ENCODE results near the gene IRF1.
A peak's percentile ranks its signal among the peaks of the same experiment; 100 is the strongest.

The IRF1 gene

DNA sequence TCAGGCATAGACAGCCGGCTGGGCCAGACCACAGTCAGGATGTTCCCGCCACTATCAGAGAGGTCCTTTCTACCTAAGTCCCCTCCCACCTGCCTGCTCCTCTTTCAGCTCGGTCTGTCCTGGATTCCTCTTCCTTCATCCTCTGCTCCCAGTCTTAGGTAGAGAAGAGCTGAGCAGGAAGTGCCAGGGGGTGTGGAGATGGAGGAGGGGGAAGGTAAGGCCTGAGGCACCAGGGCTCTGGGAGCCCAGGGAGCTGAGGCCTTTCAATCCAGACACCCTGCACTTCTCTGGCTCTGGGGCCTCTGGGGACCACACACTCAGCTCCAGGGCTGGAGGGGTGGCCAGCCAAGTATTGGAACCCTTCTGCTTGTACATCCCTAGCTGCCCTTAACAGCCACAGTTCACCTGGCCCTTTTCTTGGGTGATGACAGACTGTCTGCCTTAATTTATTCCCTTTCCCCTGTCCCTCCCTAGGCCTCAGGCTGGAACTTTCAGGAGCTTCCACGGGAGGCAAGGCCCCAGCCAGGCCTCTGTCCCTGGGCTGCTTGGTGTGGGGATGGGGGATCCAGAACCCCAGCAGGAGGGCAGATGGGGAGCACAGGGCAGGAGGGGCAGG lies 15.6 kb downstream of the IRF1 start:
- no peak for DNase-seq (ENCODE audit: low read depth in 3 of 3)

DNA sequence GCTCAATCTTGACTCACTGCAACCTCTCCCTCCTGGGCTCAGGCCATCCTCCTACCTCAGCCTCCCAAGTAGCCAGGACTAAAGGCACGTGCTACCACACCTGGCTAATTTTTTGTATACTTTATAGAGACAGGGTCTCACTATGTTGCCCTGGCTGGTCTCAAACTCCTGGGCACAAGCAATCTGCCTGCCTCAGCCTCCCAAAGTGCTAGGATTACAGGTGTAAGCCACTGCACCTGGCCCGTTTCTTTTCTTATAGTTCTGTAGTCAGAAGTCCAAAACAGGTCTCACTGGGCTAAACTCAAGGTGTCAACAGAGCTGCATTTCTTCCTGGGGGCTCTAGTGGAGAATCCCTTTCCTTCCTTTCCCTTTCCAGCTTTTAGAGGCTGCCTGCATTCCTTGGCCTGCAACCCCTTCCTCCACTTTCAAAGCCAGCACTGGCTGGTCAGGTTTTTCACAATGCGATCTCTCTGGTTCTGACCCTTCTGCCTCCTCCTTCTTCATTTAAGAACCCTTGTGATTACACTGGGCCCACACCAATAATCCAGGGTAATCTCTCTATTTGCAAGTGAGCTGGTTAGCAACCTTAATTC lies 16.3 kb downstream of the IRF1 start:
- no peak for DNase-seq (ENCODE audit: low read depth in 3 of 3)

GRCh38 chr5:132473668-132474067 lies 16.9 kb downstream of the IRF1 start:
- DNase-seq (ENCODE audit: low read depth in 3 of 3) = no peak

DNA sequence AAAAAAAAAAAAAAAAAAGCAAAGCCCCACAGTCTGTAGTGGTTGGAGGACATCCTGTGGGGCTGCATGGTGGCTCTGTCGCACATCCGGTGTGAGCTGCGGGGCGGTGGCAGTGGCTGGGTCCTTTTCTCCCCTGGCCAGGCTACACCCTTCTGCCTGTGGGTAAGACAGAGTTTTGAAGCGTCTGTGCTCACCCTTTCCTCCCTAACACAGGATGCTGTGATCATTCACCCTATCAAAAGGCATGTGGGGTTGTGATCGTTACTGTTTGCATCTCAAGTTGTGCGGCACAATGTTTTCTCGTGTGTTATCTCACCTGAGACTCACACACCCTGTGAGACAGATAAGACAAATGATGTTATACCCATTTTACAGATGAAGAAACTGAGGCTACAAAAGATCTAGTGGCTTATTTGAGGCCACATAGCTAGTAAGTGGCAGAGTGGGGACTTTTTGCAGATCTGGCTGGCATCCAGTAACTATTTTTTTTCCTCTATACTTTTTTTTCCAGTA lies 17.5 kb downstream of the IRF1 start:
- DNase-seq (ENCODE audit: low read depth in 3 of 3) = peak in 1 of 3 experiments; percentile 59

- no peak for DNase-seq (ENCODE audit: low read depth in 3 of 3)
These were observed 18.1 kb downstream of the IRF1 start for GRCh38 chr5:132472431-132472830.

DNA sequence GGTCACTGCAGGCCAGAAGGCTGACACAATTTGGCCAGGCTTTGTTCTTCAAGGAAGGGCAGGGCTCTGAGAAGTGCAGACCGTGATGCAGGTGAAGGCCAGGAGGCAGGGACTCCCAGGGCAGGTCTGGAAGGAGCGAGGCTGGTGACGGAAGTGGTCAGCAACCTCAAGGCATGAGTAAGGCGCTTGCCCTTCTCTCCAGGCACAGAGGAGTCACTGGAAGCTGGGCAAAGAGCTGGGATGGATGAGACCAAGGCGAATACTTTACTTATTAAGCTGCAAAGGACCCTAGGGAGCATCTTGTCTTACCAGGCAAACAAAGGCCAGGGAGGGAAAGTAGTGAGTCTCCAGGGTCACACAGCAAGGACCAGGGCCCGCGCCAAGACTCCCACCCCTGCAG lies 18.6 kb downstream of the IRF1 start:
- no peak for DNase-seq (ENCODE audit: low read depth in 3 of 3)

DNA sequence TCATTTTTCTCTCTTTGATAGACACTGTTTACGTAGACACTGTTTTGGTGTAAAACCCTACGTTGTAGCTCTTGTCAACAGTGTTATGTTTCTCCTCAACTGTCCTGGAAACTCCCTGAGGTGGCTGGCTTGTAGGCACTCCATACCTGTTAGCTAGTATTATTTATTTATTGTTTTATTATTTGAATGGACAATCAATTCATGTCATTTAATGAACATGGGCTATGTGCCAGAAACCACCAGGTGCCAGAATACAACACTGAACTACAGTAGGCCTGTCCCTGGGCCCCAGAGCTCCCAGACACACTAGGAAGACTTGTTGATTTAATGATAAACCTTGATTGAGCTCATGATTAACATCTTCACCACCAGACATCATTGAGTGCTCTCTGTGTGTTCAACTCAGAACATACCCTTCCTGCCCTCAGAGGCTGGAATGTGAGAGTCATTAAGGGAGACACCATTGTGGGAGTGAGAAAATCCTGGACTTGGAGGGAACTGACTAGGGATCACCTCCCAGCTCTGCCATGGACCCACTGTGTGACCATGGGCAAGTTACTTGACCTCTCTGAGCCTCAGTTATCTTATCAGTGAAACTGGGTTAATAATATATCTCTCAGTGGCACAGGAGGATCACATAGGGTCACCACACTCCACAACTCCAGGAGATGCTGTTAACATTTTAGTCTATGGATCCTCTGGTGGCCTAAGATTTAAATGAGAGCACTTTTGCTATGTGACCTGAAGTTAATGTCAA lies 19.2 kb downstream of the IRF1 start:
- DNase-seq (ENCODE audit: low read depth in 3 of 3) = no peak

- no peak for DNase-seq (ENCODE audit: low read depth in 3 of 3)
These were observed 20.0 kb downstream of the IRF1 start for GRCh38 chr5:132470596-132470995.

GRCh38 chr5:132470010-132470392 lies 20.6 kb downstream of the IRF1 start:
- no peak for DNase-seq (ENCODE audit: low read depth in 3 of 3)

GRCh38 chr5:132469380-132470009 lies 21.1 kb downstream of the IRF1 start:
- no peak for DNase-seq (ENCODE audit: low read depth in 3 of 3)

DNA sequence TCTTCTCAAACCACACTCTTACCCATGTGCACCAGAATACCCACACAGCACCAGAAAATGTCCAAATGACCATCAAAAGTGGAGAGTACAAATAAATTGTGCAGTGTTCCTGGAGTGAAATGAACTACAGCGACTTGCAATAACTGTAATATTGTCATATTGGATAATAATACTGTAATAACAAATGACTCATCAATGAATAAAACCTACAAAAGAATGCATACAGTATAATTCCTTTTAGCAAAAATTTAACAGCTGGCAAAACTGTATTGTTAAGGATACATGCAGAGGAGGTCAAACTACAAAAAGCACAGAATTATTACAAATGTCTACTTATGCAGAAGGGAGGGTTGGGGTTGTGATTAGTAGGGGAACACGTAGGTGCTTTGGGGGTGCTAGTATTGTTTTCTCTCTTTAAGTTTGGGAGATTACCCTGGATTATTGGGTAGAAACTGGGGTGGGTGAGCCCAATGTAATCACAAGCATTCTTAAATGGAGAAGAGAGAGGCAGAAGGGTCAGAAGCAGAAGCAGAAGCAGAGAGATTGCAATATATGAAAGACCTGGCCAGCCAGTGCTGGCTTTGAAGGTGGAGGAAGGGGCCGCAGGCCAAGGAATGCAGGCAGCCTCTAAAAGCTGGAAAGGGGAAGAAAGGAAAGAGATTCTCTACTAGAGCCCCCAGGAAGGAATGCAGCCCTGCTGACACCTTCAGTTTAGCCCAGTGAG lies 21.8 kb downstream of the IRF1 start:
- no peak for DNase-seq (ENCODE audit: low read depth in 3 of 3)

GRCh38 chr5:132467287-132467984 lies 23.1 kb downstream of the IRF1 start:
- DNase-seq (ENCODE audit: low read depth in 3 of 3) = no peak

DNA sequence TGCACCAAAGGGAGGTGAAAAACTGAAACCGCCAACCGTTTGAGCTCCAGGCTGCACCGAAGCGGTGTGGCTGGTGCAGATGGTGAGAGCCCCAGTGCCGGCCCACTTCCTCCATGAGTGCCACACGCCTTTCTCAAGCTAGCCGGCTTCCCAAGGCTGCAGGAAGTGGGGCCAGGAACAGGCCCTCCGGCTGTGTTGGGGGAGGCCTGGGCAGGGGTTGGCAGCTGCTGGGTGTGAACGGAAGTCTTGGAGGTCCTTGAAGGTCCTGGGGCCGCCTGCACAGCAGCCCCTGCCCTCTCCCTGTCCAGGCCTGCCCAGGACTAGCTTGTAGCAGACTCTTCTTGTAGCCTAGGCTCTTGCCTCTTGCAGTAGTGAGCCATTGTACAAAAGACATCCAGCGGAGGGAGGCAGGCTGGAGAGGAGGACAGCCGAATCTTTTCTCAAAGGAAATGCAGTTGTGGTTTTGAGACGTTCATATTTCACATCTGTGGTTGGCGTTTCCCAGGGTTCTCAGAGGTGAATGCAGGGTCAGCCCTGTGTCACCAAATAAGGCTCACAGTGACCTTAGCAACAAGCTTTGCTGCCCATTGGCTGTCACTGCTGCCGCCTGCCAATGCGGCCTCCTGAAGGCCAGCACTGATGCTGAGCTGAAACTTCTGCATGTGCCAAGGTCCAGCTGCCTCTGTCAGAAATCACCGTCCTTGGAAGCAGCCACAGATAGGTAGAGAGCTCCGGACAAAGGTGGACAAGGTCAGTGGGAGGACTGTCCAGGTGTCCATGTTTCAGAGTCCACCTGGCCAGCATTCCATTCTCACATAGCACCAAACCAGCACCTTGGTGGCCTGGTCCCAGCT lies 23.9 kb downstream of the IRF1 start:
- peak in 1 of 3 experiments; percentile 58 for DNase-seq (ENCODE audit: low read depth in 3 of 3)

- DNase-seq (ENCODE audit: low read depth in 3 of 3) = no peak
These were observed 25.4 kb downstream of the IRF1 start for GRCh38 chr5:132465059-132465707.

DNA sequence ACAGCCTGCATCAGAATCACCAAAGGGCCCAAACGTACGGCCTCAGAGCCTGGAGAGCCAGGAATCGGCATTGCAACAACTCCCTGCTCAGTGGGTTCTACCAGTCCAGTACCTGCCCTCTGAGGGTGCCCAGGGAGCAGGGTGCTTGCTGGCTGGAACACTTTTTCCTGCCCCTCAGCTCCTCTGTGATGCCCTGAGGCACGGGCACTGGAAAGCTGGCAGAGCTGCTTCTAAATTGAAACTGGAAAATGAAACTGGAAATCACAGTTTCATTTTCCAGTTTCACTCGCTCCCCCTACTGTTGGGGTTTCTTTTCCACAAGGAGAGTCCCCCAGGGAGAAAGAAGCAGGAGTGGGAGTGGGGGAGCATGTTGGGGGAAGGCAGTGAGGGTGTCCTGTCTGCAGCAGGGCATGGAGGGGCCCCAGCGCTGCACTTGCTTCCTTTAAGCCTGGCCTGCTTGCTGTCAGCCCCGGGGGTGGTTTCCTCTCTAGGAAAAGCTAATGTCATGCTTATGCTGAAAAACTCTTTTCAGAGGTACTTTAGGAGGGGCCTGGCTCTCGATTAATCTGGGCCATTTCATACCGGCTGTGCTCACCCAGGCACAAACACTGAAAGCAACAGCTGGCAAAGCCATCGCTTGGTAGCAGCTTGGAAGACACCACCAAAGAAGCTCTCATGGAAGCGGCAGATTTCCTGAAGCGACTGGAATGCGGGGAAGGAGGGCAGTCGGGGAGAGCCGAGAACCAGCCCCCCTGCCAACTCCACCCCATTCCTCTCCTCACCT lies 26.2 kb downstream of the IRF1 start:
- DNase-seq (ENCODE audit: low read depth in 3 of 3) = no peak

GRCh38 chr5:132463811-132464155 lies 26.8 kb downstream of the IRF1 start:
- DNase-seq (ENCODE audit: low read depth in 3 of 3) = no peak

- DNase-seq (ENCODE audit: low read depth in 3 of 3) = no peak
These were observed 27.5 kb downstream of the IRF1 start for GRCh38 chr5:132462856-132463745.

- DNase-seq (ENCODE audit: low read depth in 3 of 3) = no peak
These were observed 28.2 kb downstream of the IRF1 start for GRCh38 chr5:132462333-132462732.
